Measurements from ENCODE around the gene MTF1.

Gene MTF1

GRCh38 chr1:37872692-37873091 is 13.3 kb upstream of the MTF1 start:
- no peak for DNase-seq (ENCODE audit: extremely low spot score, insufficient read length, low read depth)
- FAIRE-seq = no peak

- no peak for DNase-seq (ENCODE audit: extremely low spot score, insufficient read length, low read depth)
- no peak for FAIRE-seq
Observed at GRCh38 chr1:37868466-37868865, 9.1 kb upstream of the MTF1 start.

GRCh38 chr1:37867784-37868183 is 8.4 kb upstream of the MTF1 start:
- DNase-seq (ENCODE audit: extremely low spot score, insufficient read length, low read depth) (no peak), FAIRE-seq (no peak)

GRCh38 chr1:37866491-37866890 is 7.1 kb upstream of the MTF1 start:
- FAIRE-seq = no peak

GRCh38 chr1:37865348-37866120 is 6.1 kb upstream of the MTF1 start:
- DNase-seq (ENCODE audit: extremely low spot score, insufficient read length, low read depth) (no peak), FAIRE-seq (no peak)

More at GRCh38 chr1:37866491-37866890, 7.1 kb upstream of the MTF1 start:
- no peak for DNase-seq (ENCODE audit: extremely low spot score, insufficient read length, low read depth)

GRCh38 chr1:37862330-37862729 is 2.9 kb upstream of the MTF1 start:
- DNase-seq (ENCODE audit: extremely low spot score, insufficient read length, low read depth) (no peak), FAIRE-seq (no peak)

- no peak for DNase-seq (ENCODE audit: extremely low spot score, insufficient read length, low read depth)
- no peak for FAIRE-seq
Observed at GRCh38 chr1:37861151-37861550, 1.8 kb upstream of the MTF1 start.

- DNase-seq (ENCODE audit: extremely low spot score, insufficient read length, low read depth) = no peak
- FAIRE-seq = no peak
Observed at GRCh38 chr1:37860346-37860666, 914 bp upstream of the MTF1 start.

- no peak for FAIRE-seq
Observed at GRCh38 chr1:37858931-37859506, 373 bp downstream of the MTF1 start.

GRCh38 chr1:37854406-37854805 is 5.0 kb downstream of the MTF1 start:
- DNase-seq (ENCODE audit: extremely low spot score, insufficient read length, low read depth) (no peak), FAIRE-seq (no peak)

More at GRCh38 chr1:37858931-37859506, 373 bp downstream of the MTF1 start:
- DNase-seq (ENCODE audit: extremely low spot score, insufficient read length, low read depth) = no peak

- FAIRE-seq = no peak
- DNase-seq (ENCODE audit: extremely low spot score, insufficient read length, low read depth) = no peak
Observed at GRCh38 chr1:37853157-37853556, 6.2 kb downstream of the MTF1 start.

- peak; percentile 57 for FAIRE-seq
- no peak for DNase-seq (ENCODE audit: extremely low spot score, insufficient read length, low read depth)
Observed at GRCh38 chr1:37851782-37852210, 7.6 kb downstream of the MTF1 start.

- DNase-seq (ENCODE audit: extremely low spot score, insufficient read length, low read depth) = no peak
- FAIRE-seq = no peak
Observed at GRCh38 chr1:37851262-37851661, 8.1 kb downstream of the MTF1 start.

GRCh38 chr1:37850352-37850955 is 8.9 kb downstream of the MTF1 start:
- DNase-seq (ENCODE audit: extremely low spot score, insufficient read length, low read depth) = no peak
- FAIRE-seq = no peak

GRCh38 chr1:37849480-37849879 is 9.9 kb downstream of the MTF1 start:
- DNase-seq (ENCODE audit: extremely low spot score, insufficient read length, low read depth) = no peak
- no peak for FAIRE-seq

GRCh38 chr1:37846647-37847339 is 12.6 kb downstream of the MTF1 start:
- FAIRE-seq = peak; percentile 49
- no peak for DNase-seq (ENCODE audit: extremely low spot score, insufficient read length, low read depth)

GRCh38 chr1:37845786-37846185 is 13.6 kb downstream of the MTF1 start:
- FAIRE-seq = no peak
- no peak for DNase-seq (ENCODE audit: extremely low spot score, insufficient read length, low read depth)

- DNase-seq (ENCODE audit: extremely low spot score, insufficient read length, low read depth) = no peak
- FAIRE-seq = no peak
Observed at GRCh38 chr1:37845049-37845646, 14.2 kb downstream of the MTF1 start.

GRCh38 chr1:37844536-37844935 is 14.9 kb downstream of the MTF1 start:
- DNase-seq (ENCODE audit: extremely low spot score, insufficient read length, low read depth) = no peak
- no peak for FAIRE-seq

- DNase-seq (ENCODE audit: extremely low spot score, insufficient read length, low read depth) (no peak), FAIRE-seq (no peak)
Observed at GRCh38 chr1:37841652-37842051, 17.7 kb downstream of the MTF1 start.

- no peak for FAIRE-seq
- no peak for DNase-seq (ENCODE audit: extremely low spot score, insufficient read length, low read depth)
Observed at GRCh38 chr1:37840711-37841110, 18.7 kb downstream of the MTF1 start.
